GM12891 (cell line): ENCODE results near the gene MECR.

Experiments used
- POLR2A ChIP-seq: IDR thresholded peaks from 2 replicates; pipeline ENCODE4 v1.6.1; 2011; ENCODE audit warnings: low read depth, low read length, control low read depth
- POLR2AphosphoS5 ChIP-seq: IDR thresholded peaks from 2 replicates; pipeline ENCODE4 v1.6.1; 2011; ENCODE audit warnings: low read depth, low read length, control low read depth
- POU2F2 ChIP-seq: IDR thresholded peaks from 2 replicates; pipeline ENCODE4 v1.6.1; 2011; ENCODE audit warnings: low read depth, mild to moderate bottlenecking, control low read depth, low read length, moderate library complexity
- SPI1 ChIP-seq: IDR thresholded peaks from 2 replicates; pipeline ENCODE4 v1.6.1; 2011; ENCODE audit warnings: low read depth, low read length, control low read depth
- TAF1 ChIP-seq: IDR thresholded peaks from 2 replicates; pipeline ENCODE4 v1.6.1; 2011; ENCODE audit warnings: low read depth, low read length, control low read depth

- no peak for TF ChIP-seq POLR2AphosphoS5
- no peak for TF ChIP-seq POLR2A
- TF ChIP-seq TAF1: no peak
- TF ChIP-seq POU2F2: no peak
- no peak for TF ChIP-seq SPI1
Measured at GRCh38 chr1:29238620-29239002, 7.9 kb upstream of the MECR start.
